CD4-positive, alpha-beta T cell (primary cell): ENCODE results near the gene MC2R. TPM values are rescaled to one million over a fixed set of nuclear protein-coding genes. Genes with fewer than 3 reads are reported as not detected.
"Not testable (repeated sequence)": the region's sequence is repeated elsewhere in the genome, so short reads cannot be mapped to it uniquely, and the experiment has no call there.

Source experiments
- ATAC-seq: fragments of 200-7000 bp; cut with Tn5 transposase; one replicate; pipeline ENCODE4 v1.10.0; 2022; ENCODE audit warnings: mild to moderate bottlenecking; ENCODE audit not compliant: poor library complexity
- CTCF ChIA-PET: fragments of 350-600 bp; sonication (Branson Sonifier 250); formaldehyde crosslinking; loops from one replicate; lab custom pipeline; 2021; ENCODE audit warnings: antibody characterized with exemption, inconsistent platforms; lab: Charles Lee
- POLR2A ChIA-PET: fragments of 350-600 bp; sonication (Branson Sonifier 250); formaldehyde crosslinking; loops from one replicate; lab custom pipeline; 2021; ENCODE audit warnings: antibody characterized with exemption, inconsistent platforms; lab: Charles Lee
- DNase-seq, 14 experiments: peaks; one replicate each; pipeline ENCODE4 v3.0.0-alpha.2; 2013 to 2020; ENCODE audit warnings: mixed read lengths in 2 of 14
- H3K27ac ChIP-seq, 2 donors: one replicate each; pipeline versions ENCODE4 v1.5.1 to v1.7.0; 2013; ENCODE audit warnings: low read length in 2 of 2, low read depth in 1 of 2, mild to moderate bottlenecking in 1 of 2
- H3K27me3 ChIP-seq, 2 experiments: 1 replicate in 1 of 2; 2 replicates in 1 of 2; pipeline versions ENCODE4 v1.6.1 to v1.7.0; 2013; ENCODE audit warnings: low read length in 2 of 2, control low read depth in 1 of 2, mild to moderate bottlenecking in 1 of 2, moderate library complexity in 1 of 2; ENCODE audit not compliant: insufficient read depth in 2 of 2, control insufficient read depth in 1 of 2
- H3K36me3 ChIP-seq: one replicate; pipeline ENCODE4 v1.6.1; 2013; ENCODE audit warnings: low read length, control low read depth; ENCODE audit not compliant: insufficient read depth
- H3K4me1 ChIP-seq: one replicate; pipeline ENCODE4 v1.6.1; 2013; ENCODE audit warnings: low read length, control low read depth; ENCODE audit not compliant: insufficient read depth
- H3K4me3 ChIP-seq: one replicate; pipeline ENCODE4 v1.5.1; 2013; ENCODE audit warnings: mild to moderate bottlenecking, low read length, moderate library complexity
- H3K9me3 ChIP-seq, 2 experiments: 1 replicate in 1 of 2; 2 replicates in 1 of 2; pipeline versions ENCODE4 v1.6.1 to v1.7.0; 2013; ENCODE audit warnings: low read length in 2 of 2, mild to moderate bottlenecking in 2 of 2, control low read depth in 1 of 2, moderate library complexity in 1 of 2; ENCODE audit not compliant: control insufficient read depth in 1 of 2, insufficient read depth in 1 of 2
- H3K27ac Mint-ChIP-seq: one replicate; pipeline ENCODE4 v1.8.0; 2020; ENCODE audit warnings: mixed read lengths
- H3K27me3 Mint-ChIP-seq: one replicate; pipeline ENCODE4 v1.8.0; 2021; ENCODE audit warnings: mixed read lengths
- H3K36me3 Mint-ChIP-seq: one replicate; pipeline ENCODE4 v1.8.0; 2021; ENCODE audit warnings: low read depth, mixed read lengths
- H3K4me1 Mint-ChIP-seq: one replicate; pipeline ENCODE4 v1.8.0; 2021; ENCODE audit warnings: low read depth, mixed read lengths
- H3K4me3 Mint-ChIP-seq: one replicate; pipeline ENCODE4 v1.8.0; 2020; ENCODE audit warnings: mild to moderate bottlenecking, mixed read lengths
- H3K9me3 Mint-ChIP-seq: one replicate; pipeline ENCODE4 v1.8.0; 2020; ENCODE audit warnings: mixed read lengths
- CTCF ChIP-seq: fragments of 200-600 bp; IDR thresholded peaks from one replicate; pipeline ENCODE4 v1.8.0; 2022; ENCODE audit warnings: antibody characterized with exemption, mild to moderate bottlenecking
- intact Hi-C, 2 experiments: fragments of 100-400 bp; cut with DNase I in 1 of 2; cut with micrococcal nuclease in 1 of 2; formaldehyde crosslinking; loops; one replicate each; pipeline versions ENCODE4 v1.15.1 to v1.9.0; 2023 to 2025; cut with DNase I, micrococcal nuclease
- total RNA-seq, 174 experiments: library from RNA in 2 of 174; stranded (reverse) in 2 of 174; gene quantifications; one replicate each; pipeline ENCODE4 v1.2.3 and lab custom pipeline; 2021 to 2026

Gene MC2R
- total RNA-seq, 2 experiments from 2014 or later, result not detected

- peaks cover 51% of the 10 kb centered on the region for H3K27me3 Mint-ChIP-seq
- H3K36me3 Mint-ChIP-seq, result no peaks in the 10 kb centered on the region
- no peaks in the 10 kb centered on the region for H3K36me3 ChIP-seq
- ChIA-PET POLR2A (no interaction called here), CTCF (no interaction called here)
- no peaks in the 10 kb centered on the region for H3K9me3 Mint-ChIP-seq
- H3K27me3 ChIP-seq, result peaks cover 16 to 34% of the 10 kb centered on the region in 2 experiments
- no peak for TF ChIP-seq CTCF
- H3K27ac ChIP-seq, result no peak overlapping the region
- no peaks in the 10 kb centered on the region for H3K4me1 Mint-ChIP-seq
- H3K4me3 Mint-ChIP-seq, result no peak overlapping the region
- H3K4me1 ChIP-seq, result no peaks in the 10 kb centered on the region
- H3K9me3 ChIP-seq, result peaks cover 0 to 16% of the 10 kb centered on the region in 2 experiments
- H3K4me3 ChIP-seq, result no peak overlapping the region
- DNase-seq (no peak), ATAC-seq (no peak)
- H3K27ac Mint-ChIP-seq, result no peak overlapping the region
- intact Hi-C loops, result no loop called here
Measured at GRCh38 chr18:13871701-13872100, 43.6 kb downstream of the MC2R start.

GRCh38 chr18:13868501-13869271 is 46.6 kb downstream of the MC2R start:
- ATAC-seq (no peak), DNase-seq (no peak)
- Mint-ChIP-seq H3K4me1 (no peaks in the 10 kb centered on the region), H3K4me3 (no peak overlapping the region), H3K27me3 (peaks cover 67% of the 10 kb centered on the region), H3K9me3 (no peaks in the 10 kb centered on the region), H3K27ac (no peak overlapping the region), H3K36me3 (no peaks in the 10 kb centered on the region)
- Histone ChIP-seq H3K27me3 (peaks cover 17 to 34% of the 10 kb centered on the region in 2 experiments), H3K4me3 (no peak overlapping the region), H3K36me3 (no peaks in the 10 kb centered on the region), H3K27ac (no peak overlapping the region), H3K4me1 (no peaks in the 10 kb centered on the region), H3K9me3 (peaks cover 0 to 9% of the 10 kb centered on the region in 2 experiments)
- POLR2A ChIA-PET, result no interaction called here
- CTCF ChIA-PET, result no interaction called here
- TF ChIP-seq CTCF, result no peak
- intact Hi-C loops, result no loop called here

- H3K27me3 ChIP-seq, H3K4me1 ChIP-seq, H3K4me3 Mint-ChIP-seq, DNase-seq, H3K4me1 Mint-ChIP-seq, ATAC-seq, POLR2A ChIA-PET, intact Hi-C loops, H3K36me3 ChIP-seq, H3K36me3 Mint-ChIP-seq, H3K4me3 ChIP-seq, H3K9me3 ChIP-seq, CTCF ChIA-PET, H3K9me3 Mint-ChIP-seq, H3K27ac ChIP-seq, H3K27ac Mint-ChIP-seq: not testable (repeated sequence)
- H3K27me3 Mint-ChIP-seq, result peaks cover 47% of the 10 kb centered on the region
Measured at GRCh38 chr18:13862898-13863297, 52.4 kb downstream of the MC2R start.

GRCh38 chr18:13849791-13850190 is 65.5 kb downstream of the MC2R start:
- Mint-ChIP-seq H3K27me3 (peaks cover 13% of the 10 kb centered on the region), H3K4me3 (no peak overlapping the region), H3K4me1 (no peaks in the 10 kb centered on the region), H3K9me3 (peaks cover 4% of the 10 kb centered on the region), H3K27ac (no peak overlapping the region), H3K36me3 (no peaks in the 10 kb centered on the region)
- CTCF ChIA-PET, result no interaction called here
- intact Hi-C loops, result no loop called here
- DNase-seq (no peak), ATAC-seq (no peak)
- Histone ChIP-seq H3K36me3 (no peaks in the 10 kb centered on the region), H3K4me3 (no peak overlapping the region), H3K4me1 (no peaks in the 10 kb centered on the region), H3K9me3 (peaks cover 4 to 20% of the 10 kb centered on the region in 2 experiments), H3K27me3 (peaks cover 0 to 3% of the 10 kb centered on the region in 2 experiments), H3K27ac (no peak overlapping the region)
- POLR2A ChIA-PET, result no interaction called here
- no peak for TF ChIP-seq CTCF
